MM.1S (cell line): ENCODE results near the gene MAML3.

Experiments used
- DNase-seq: peaks from one replicate; pipeline ENCODE4 v3.0.0-alpha.2; 2015
- H2AFZ ChIP-seq: fragments of 300-600 bp; sonication (generic); 2 replicates; pipeline ENCODE4 v1.6.0; 2016; ENCODE audit warnings: antibody characterized with exemption, low read length
- H3F3A ChIP-seq: fragments of 300-600 bp; sonication (generic); 2 replicates; pipeline ENCODE4 v1.6.1; 2016; ENCODE audit warnings: mild to moderate bottlenecking, antibody characterized with exemption, low read length, moderate library complexity, mixed read lengths; ENCODE audit not compliant: insufficient read depth
- H3K27ac ChIP-seq: fragments of 300-600 bp; sonication (generic); 2 replicates; pipeline ENCODE4 v1.5.1; 2016; ENCODE audit warnings: mild to moderate bottlenecking, low read length
- H3K27me3 ChIP-seq: fragments of 300-600 bp; sonication (generic); replicated peaks from 2 replicates; pipeline ENCODE4 v1.6.0; 2016; ENCODE audit warnings: low read length; ENCODE audit not compliant: insufficient read depth
- H3K36me3 ChIP-seq: fragments of 300-600 bp; sonication (generic); replicated peaks from 2 replicates; pipeline ENCODE4 v1.6.1; 2016; ENCODE audit warnings: mild to moderate bottlenecking, low read length, mixed read lengths; ENCODE audit not compliant: insufficient read depth
- H3K4me1 ChIP-seq: fragments of 300-600 bp; sonication (generic); 2 replicates; pipeline ENCODE4 v1.6.1; 2016; ENCODE audit warnings: low read length, mixed read lengths
- H3K4me2 ChIP-seq: fragments of 300-600 bp; sonication (generic); 2 replicates; pipeline ENCODE4 v1.6.0; 2016; ENCODE audit warnings: low read depth, low read length
- H3K4me3 ChIP-seq: fragments of 300-600 bp; sonication (generic); 2 replicates; pipeline ENCODE4 v1.5.1; 2016; ENCODE audit warnings: low read length, mixed read lengths
- H3K79me2 ChIP-seq: fragments of 300-600 bp; sonication (generic); 2 replicates; pipeline ENCODE4 v1.6.1; 2016; ENCODE audit warnings: mixed run types, low read length, mixed read lengths
- H3K9ac ChIP-seq: fragments of 300-600 bp; sonication (generic); 2 replicates; pipeline ENCODE4 v1.6.1; 2016; ENCODE audit warnings: low read length, mixed read lengths
- H3K9me2 ChIP-seq: fragments of 300-600 bp; sonication (generic); replicated peaks from 2 replicates; pipeline ENCODE4 v1.6.1; 2016; ENCODE audit warnings: mild to moderate bottlenecking, low read length, mixed read lengths; ENCODE audit not compliant: insufficient read depth
- H3K9me3 ChIP-seq: fragments of 300-600 bp; sonication (generic); replicated peaks from 2 replicates; pipeline ENCODE4 v1.6.1; 2016; ENCODE audit warnings: mild to moderate bottlenecking, low read length, mixed read lengths; ENCODE audit not compliant: insufficient read depth
- H4K20me1 ChIP-seq: fragments of 300-600 bp; sonication (generic); 2 replicates; pipeline ENCODE4 v1.6.1; 2016; ENCODE audit warnings: mild to moderate bottlenecking, low read length, moderate library complexity, mixed read lengths; ENCODE audit not compliant: insufficient read depth
- EZH2 ChIP-seq: fragments of 300-600 bp; sonication (generic); optimal IDR thresholded peaks from 2 replicates; pipeline ENCODE3; 2017; ENCODE audit warnings: low read depth, mild to moderate bottlenecking, antibody characterized with exemption, low read length, mixed read lengths
- EZH2phosphoT487 ChIP-seq: fragments of 300-600 bp; sonication (generic); IDR thresholded peaks from 2 replicates; pipeline ENCODE4 v1.6.1; 2018; ENCODE audit warnings: antibody characterized with exemption, low read length
- TF ChIP-seq, protein P1 (sequence below): fragments of 300-600 bp; sonication (generic); IDR thresholded peaks from 2 replicates; pipeline ENCODE4 v1.5.1; 2016; ENCODE audit warnings: antibody characterized with exemption, low read length, mixed read lengths

MAML3 gene

GRCh38 chr4:140108243-140108642, 45.7 kb downstream of the MAML3 start:
- DNase-seq, result no peak
- Histone ChIP-seq H3K79me2 (no peaks in the 10 kb centered on the region), H3K9ac (no peak overlapping the region), H3K27me3 (peaks cover 45% of the 10 kb centered on the region), H3K9me2 (no peaks in the 10 kb centered on the region), H3K4me2 (no peak overlapping the region), H3K4me1 (no peaks in the 10 kb centered on the region), H3K9me3 (no peaks in the 10 kb centered on the region), H3K4me3 (no peak overlapping the region), H3F3A (no peaks in the 10 kb centered on the region), H4K20me1 (no peaks in the 10 kb centered on the region), H3K27ac (no peak overlapping the region), H3K36me3 (no peaks in the 10 kb centered on the region), H2AFZ (no peak overlapping the region)
- TF ChIP-seq EZH2 (no peak), EZH2phosphoT487 (no peak)

DNA sequence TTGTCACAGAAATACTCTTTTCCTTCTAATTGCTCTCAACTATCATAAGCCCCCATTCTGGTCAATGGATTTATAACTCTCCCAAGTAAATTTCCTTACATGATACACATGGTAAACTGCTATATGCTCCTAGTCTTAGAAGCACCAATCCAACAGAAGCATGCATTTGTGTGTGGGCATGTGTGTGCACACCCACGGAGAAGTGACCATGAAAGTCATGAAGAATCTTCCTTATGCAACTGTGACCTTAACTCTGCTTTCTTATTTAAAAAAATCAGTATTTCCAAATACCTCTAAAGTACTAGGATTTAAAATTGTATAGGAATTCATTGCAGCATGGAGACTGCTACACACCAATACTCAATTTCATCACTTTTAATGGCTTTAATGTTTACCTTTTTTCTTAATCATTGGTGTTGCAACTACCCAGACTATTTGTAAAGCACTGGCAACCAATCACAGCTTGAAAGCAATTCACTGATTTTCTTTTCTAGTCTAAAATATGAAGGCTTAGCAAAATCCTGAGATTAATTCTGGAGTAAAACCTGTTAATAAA, 47.6 kb downstream of the MAML3 start:
- Histone ChIP-seq H4K20me1 (no peaks in the 10 kb centered on the region), H3K9ac (no peak overlapping the region), H2AFZ (no peak overlapping the region), H3K27me3 (peaks cover 30% of the 10 kb centered on the region), H3K27ac (no peak overlapping the region), H3K4me1 (no peaks in the 10 kb centered on the region), H3K9me3 (no peaks in the 10 kb centered on the region), H3K9me2 (no peaks in the 10 kb centered on the region), H3K36me3 (no peaks in the 10 kb centered on the region), H3F3A (no peaks in the 10 kb centered on the region), H3K4me2 (no peak overlapping the region), H3K79me2 (no peaks in the 10 kb centered on the region), H3K4me3 (no peak overlapping the region)
- TF ChIP-seq EZH2phosphoT487, result no peak
- TF ChIP-seq EZH2, result no peak
- TF ChIP-seq, protein P1, sequence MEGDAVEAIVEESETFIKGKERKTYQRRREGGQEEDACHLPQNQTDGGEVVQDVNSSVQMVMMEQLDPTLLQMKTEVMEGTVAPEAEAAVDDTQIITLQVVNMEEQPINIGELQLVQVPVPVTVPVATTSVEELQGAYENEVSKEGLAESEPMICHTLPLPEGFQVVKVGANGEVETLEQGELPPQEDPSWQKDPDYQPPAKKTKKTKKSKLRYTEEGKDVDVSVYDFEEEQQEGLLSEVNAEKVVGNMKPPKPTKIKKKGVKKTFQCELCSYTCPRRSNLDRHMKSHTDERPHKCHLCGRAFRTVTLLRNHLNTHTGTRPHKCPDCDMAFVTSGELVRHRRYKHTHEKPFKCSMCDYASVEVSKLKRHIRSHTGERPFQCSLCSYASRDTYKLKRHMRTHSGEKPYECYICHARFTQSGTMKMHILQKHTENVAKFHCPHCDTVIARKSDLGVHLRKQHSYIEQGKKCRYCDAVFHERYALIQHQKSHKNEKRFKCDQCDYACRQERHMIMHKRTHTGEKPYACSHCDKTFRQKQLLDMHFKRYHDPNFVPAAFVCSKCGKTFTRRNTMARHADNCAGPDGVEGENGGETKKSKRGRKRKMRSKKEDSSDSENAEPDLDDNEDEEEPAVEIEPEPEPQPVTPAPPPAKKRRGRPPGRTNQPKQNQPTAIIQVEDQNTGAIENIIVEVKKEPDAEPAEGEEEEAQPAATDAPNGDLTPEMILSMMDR, result no peak
- DNase-seq, result no peak

DNA sequence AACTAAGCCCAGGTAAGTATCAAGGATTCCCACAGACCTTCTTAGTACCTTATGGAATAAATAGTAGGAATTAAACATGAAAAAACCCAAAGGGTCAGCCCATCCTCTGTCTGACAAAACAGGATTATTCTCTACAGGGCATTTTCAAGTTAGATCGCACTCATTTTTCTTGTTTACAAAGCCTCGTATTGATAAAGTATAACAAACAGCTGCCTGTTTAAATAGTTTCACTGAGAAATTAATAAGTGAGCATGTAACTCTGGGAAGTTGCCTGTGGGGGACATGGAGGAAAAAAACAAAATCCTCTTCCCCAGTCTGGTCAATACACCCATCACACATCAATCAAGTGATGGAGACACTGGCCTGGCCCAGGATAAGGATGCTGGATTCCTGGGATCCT, 48.5 kb downstream of the MAML3 start:
- Histone ChIP-seq H3K4me2 (no peak overlapping the region), H3K9ac (no peak overlapping the region), H4K20me1 (no peaks in the 10 kb centered on the region), H3K36me3 (no peaks in the 10 kb centered on the region), H3K9me3 (no peaks in the 10 kb centered on the region), H3F3A (no peaks in the 10 kb centered on the region), H3K27me3 (peaks cover 21% of the 10 kb centered on the region), H3K27ac (no peak overlapping the region), H3K4me3 (no peak overlapping the region), H2AFZ (no peak overlapping the region), H3K4me1 (no peaks in the 10 kb centered on the region), H3K79me2 (no peaks in the 10 kb centered on the region), H3K9me2 (no peaks in the 10 kb centered on the region)
- no peak for TF ChIP-seq EZH2phosphoT487
- TF ChIP-seq, protein P1, result no peak
- no peak for TF ChIP-seq EZH2
- no peak for DNase-seq

DNA sequence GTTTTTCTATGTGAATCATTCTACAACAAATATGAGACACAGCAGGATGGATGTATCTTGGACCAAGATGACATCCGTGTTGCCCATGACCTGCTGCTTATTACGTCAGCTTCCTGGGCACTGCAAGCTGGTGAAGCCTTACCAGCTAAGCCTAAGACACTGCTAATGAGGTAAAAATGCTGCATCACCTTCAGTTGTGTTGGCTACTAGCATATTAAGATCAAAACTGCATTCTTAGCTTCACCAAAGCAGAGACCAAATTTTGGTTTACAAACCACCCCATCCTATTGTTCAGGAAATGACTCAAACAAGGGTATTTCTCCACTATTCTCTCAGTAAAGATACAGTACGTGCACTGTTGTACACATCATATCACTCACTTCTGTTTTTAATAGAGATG, 50.3 kb downstream of the MAML3 start:
- Histone ChIP-seq H3K9me3 (no peaks in the 10 kb centered on the region), H2AFZ (no peak overlapping the region), H3K27me3 (peaks cover 7% of the 10 kb centered on the region), H3K9me2 (no peaks in the 10 kb centered on the region), H3F3A (no peaks in the 10 kb centered on the region), H3K36me3 (no peaks in the 10 kb centered on the region), H4K20me1 (no peaks in the 10 kb centered on the region), H3K4me1 (no peaks in the 10 kb centered on the region), H3K9ac (no peak overlapping the region), H3K79me2 (no peaks in the 10 kb centered on the region), H3K27ac (no peak overlapping the region), H3K4me2 (no peak overlapping the region), H3K4me3 (no peak overlapping the region)
- TF ChIP-seq, protein P1, result no peak
- TF ChIP-seq EZH2phosphoT487, result no peak
- no peak for TF ChIP-seq EZH2
- DNase-seq, result no peak
